Subcutaneous adipose tissue (tissue), 4 donors: ENCODE data around the gene BHMT. TPM values are rescaled to one million over a fixed set of nuclear protein-coding genes. Genes with fewer than 3 reads are reported as not detected.

Experiments used
- CTCF ChIP-seq: fragments of 450-650 bp; IDR thresholded peaks from one replicate; pipeline ENCODE4 v1.5.1; 2016; ENCODE audit warnings: low read depth, mild to moderate bottlenecking, control low read depth, antibody characterized with exemption, moderate library complexity
- total RNA-seq, 4 donors: library from RNA; depleted of rRNA; stranded (reverse); fragments of >200 nt; gene quantifications; one replicate each; pipeline ENCODE4 v1.1.0, GENCODE V29; 2016

Gene BHMT
- total RNA-seq: 1 to 10 TPM in 3 of 4 donors, under 1 TPM in 1; 0.44 to 2.4 (median 1.9) TPM

DNA sequence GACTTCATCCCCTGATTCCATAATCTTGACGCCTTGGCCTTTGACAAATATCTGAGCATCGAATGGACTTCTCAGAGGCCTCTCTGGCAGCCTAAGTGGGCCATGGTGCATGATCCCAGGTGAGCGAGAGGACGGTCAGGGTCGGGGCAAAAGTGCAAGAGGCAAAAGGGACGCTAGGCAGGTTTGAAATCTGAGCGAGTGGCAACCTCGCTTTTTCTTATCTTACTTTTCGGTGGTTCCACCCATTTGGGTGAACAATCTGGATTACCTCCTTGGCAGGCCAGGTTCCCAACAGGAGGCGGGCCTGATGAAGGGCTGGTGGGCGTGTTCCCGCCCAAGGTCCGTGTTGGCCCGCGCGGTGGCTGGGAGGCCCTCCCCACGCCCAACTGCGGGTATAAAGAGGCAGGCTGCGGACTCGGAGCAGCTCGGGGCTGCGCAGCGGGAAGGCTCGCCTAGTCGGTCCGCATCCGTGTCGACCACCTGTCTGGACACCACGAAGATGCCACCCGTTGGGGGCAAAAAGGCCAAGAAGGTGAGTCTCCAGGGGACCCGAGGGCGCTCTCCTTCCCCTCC is at the start of gene BHMT:
BHMT (plus strand) TSS at position 423 of the 573 bp plus-strand sequence; CDS start at position 500, 77 bp downstream.
- no peak for TF ChIP-seq CTCF

- no peak for TF ChIP-seq CTCF
These were observed 49.2 kb upstream of the BHMT start for GRCh38 chr5:79062436-79062835.

DNA sequence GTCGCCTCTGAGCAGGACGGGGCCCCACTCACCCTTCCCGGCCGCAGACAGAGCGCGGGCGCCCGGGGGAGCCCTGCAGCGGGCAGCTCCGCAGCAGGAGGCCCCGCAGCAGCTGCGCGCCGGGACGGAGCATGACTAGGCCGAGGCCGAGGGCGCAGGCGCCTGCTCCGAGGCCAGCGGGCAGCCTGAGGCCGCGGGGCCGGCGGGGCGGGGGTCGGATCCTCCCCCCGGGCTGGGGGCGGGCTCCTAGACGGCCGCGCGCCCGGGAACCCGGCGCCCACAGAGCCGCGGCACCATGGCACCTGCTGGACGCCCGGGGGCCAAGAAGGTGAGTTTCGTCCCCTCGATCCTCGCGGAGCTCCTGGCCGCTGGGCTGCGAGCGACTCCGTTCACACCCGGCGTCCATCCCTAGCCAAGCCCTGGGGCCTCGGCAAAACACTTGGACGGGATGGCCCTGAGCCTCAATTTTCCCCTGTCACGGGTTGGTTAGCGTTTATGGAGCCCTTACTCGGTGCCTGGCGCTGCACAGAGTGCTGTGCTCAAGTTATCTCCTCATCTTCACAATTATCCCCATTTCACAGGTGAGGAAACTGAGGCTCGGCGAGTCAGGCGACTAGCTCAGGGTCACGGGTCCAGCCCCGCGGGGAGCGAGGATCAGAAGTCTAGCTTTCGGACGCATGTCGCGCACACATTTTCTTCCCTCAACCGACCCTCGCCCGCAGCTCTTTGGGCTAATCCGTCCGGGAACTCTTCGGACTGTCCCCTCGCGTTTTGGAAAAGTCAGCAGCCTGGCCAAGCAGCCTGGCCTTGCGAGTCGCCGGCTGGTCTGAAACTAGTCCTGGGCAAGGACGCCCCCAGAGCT is 41.9 kb upstream of the BHMT start, which contains the start of the genes BHMT2 and DMGDH:
BHMT2 (plus strand) TSS at position 280 of the 862 bp plus-strand sequence; CDS start at position 296, 16 bp downstream.
DMGDH (minus strand) TSS at position 187 of the 862 bp plus-strand sequence; CDS start at position 133, 54 bp downstream.
- no peak for TF ChIP-seq CTCF

DNA sequence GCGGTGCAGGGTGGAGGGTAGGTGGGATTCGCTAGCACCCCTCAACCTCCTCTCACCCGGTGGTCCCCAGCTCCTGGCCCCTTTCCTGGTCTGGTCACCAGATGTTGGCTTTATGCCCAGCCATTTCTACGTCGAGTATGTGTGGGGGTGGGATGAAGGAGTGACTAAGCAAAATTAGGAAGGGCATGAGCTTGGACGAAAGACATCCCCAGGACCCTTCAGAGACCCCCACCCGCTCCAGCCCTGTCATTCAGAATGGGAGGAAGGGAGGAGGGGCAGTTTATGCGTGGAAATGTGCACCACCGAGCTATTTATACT is 41.3 kb upstream of the BHMT start:
- no peak for TF ChIP-seq CTCF

- TF ChIP-seq CTCF: no peak
These were observed 37.0 kb upstream of the BHMT start for GRCh38 chr5:79074641-79075040.

DNA sequence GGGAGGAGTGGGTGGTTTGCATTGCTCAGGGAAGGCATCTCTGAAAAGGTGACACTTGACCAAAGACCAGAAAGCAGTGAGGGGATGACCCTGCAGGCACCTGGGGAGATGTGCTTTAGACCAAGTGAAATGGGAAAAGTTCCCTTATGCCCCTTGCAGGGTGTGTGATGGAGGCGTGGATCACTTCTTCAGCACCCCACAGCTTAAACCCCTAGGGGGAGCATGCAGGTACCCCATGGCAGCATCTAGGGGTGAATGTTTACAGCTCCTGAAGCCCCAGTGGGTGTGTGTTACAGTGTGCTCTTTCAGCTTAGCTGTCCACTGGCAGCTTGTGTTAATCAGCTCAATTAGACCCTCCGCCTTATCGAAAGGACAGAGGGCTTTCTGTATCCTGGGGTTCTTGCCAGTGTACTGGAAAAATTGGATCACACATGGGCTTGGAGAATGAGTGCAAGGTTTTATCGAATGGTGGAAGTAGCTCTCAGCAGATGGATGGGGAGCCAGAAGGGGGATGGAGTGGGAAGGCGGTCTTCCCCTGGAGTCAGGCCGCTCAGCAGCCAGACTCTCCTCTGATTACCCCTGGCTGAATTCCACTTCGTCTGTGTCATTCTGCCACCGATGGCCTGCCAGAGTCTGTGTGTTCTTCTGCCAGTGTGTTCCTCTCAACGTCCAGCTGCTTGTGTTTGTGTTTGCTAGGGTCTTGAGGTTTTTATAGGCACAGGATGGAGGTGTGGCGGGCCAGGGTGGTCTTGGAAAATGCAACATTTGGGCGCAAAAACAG is 35.8 kb upstream of the BHMT start:
- TF ChIP-seq CTCF: no peak

GRCh38 chr5:79076819-79077218 is 34.8 kb upstream of the BHMT start:
- TF ChIP-seq CTCF: no peak
